MCF 10A (cell line): Measurements from ENCODE around the gene TBXAS1. TPM values are rescaled to one million over a fixed set of nuclear protein-coding genes. Genes with fewer than 3 reads are reported as not detected.

ENCODE experiments used
- BruUV-seq: library from RNA; stranded (reverse); fragments of 400-500 nt; replicated peaks from 2 replicates; lab custom pipeline; 2021; lab: Mats Ljungman, UMichigan
- CTCF ChIA-PET: fragments of 300-600 bp; sonication (Branson Sonifier 250); formaldehyde crosslinking; extraction: SDS; loops from one replicate; lab custom pipeline; 2021; ENCODE audit warnings: antibody characterized with exemption, inconsistent platforms; lab: Yijun Ruan, JAX
- POLR2A ChIA-PET: fragments of 300-600, 350-650 bp; sonication (Branson Sonifier 250); formaldehyde crosslinking; extraction: SDS; loops from one replicate; lab custom pipeline; 2020; ENCODE audit warnings: antibody characterized with exemption, inconsistent platforms; lab: Yijun Ruan, JAX
- DNase-seq: peaks from one replicate; pipeline ENCODE4 v3.0.0-alpha.2; 2018; ENCODE audit not compliant: unreplicated experiment
- H3K27ac Mint-ChIP-seq: one replicate; pipeline ENCODE4 v1.8.0; 2022; ENCODE audit warnings: mild to moderate bottlenecking, low read depth, mixed read lengths; ENCODE audit not compliant: unreplicated experiment
- H3K27me3 Mint-ChIP-seq: one replicate; pipeline ENCODE4 v1.8.0; 2022; ENCODE audit warnings: mixed read lengths; ENCODE audit not compliant: insufficient read depth, unreplicated experiment
- H3K36me3 Mint-ChIP-seq: one replicate; pipeline ENCODE4 v1.8.0; 2022; ENCODE audit warnings: mild to moderate bottlenecking, moderate library complexity, mixed read lengths; ENCODE audit not compliant: insufficient read depth, unreplicated experiment
- H3K4me1 Mint-ChIP-seq: one replicate; pipeline ENCODE4 v1.8.0; 2022; ENCODE audit warnings: mixed read lengths; ENCODE audit not compliant: insufficient read depth, unreplicated experiment
- H3K4me3 Mint-ChIP-seq: one replicate; pipeline ENCODE4 v1.8.0; 2022; ENCODE audit warnings: mild to moderate bottlenecking, moderate library complexity, mixed read lengths; ENCODE audit not compliant: unreplicated experiment
- H3K9me3 Mint-ChIP-seq: one replicate; pipeline ENCODE4 v1.8.0; 2022; ENCODE audit warnings: mixed read lengths; ENCODE audit not compliant: unreplicated experiment
- intact Hi-C: fragments of 100-400 bp; cut with micrococcal nuclease; formaldehyde crosslinking; loops from 2 replicates; pipeline ENCODE4 v1.14.1; 2022
- total RNA-seq: library from RNA; stranded (reverse); gene quantifications from 2 replicates; pipeline ENCODE4 v1.2.3, GENCODE V29; 2022
- TF ChIP-seq, protein P1 (sequence below): fragments of 200-600 bp; IDR thresholded peaks from one replicate; pipeline ENCODE4 v1.8.0; 2022; ENCODE audit warnings: antibody characterized with exemption, mild to moderate bottlenecking; ENCODE audit not compliant: unreplicated experiment

Gene TBXAS1
- total RNA-seq, 1 experiment from 2014 or later, result 1.5 TPM

DNA sequence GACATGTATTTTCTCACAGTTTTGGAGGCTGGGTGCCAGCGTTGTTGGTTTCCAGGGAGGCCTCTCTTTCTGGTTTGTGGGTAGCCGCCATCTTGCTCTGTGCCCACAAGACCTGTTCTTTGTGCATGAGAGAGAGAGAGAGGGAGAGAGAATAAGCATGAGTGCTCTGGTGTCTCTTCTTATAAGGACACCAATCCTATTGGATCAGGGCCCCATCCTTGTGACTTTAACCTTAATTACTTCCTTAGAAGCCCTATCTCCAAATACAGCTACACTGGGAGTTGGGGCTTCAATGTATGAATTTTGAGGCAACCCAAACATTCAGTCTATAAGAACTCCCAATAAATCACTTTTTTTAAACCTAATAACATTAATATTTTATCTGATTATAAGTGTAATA is 119.1 kb downstream of the TBXAS1 start:
- intact Hi-C loops, result no loop called here
- no peaks in the 10 kb centered on the region for H3K36me3 Mint-ChIP-seq
- TF ChIP-seq, protein P1, sequence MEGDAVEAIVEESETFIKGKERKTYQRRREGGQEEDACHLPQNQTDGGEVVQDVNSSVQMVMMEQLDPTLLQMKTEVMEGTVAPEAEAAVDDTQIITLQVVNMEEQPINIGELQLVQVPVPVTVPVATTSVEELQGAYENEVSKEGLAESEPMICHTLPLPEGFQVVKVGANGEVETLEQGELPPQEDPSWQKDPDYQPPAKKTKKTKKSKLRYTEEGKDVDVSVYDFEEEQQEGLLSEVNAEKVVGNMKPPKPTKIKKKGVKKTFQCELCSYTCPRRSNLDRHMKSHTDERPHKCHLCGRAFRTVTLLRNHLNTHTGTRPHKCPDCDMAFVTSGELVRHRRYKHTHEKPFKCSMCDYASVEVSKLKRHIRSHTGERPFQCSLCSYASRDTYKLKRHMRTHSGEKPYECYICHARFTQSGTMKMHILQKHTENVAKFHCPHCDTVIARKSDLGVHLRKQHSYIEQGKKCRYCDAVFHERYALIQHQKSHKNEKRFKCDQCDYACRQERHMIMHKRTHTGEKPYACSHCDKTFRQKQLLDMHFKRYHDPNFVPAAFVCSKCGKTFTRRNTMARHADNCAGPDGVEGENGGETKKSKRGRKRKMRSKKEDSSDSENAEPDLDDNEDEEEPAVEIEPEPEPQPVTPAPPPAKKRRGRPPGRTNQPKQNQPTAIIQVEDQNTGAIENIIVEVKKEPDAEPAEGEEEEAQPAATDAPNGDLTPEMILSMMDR, result no peak
- H3K9me3 Mint-ChIP-seq, result no peaks in the 10 kb centered on the region
- peaks cover 19% of the 10 kb centered on the region for H3K27me3 Mint-ChIP-seq
- no peak overlapping the region for H3K27ac Mint-ChIP-seq
- POLR2A ChIA-PET, result no interaction called here
- H3K4me1 Mint-ChIP-seq, result no peaks in the 10 kb centered on the region
- H3K4me3 Mint-ChIP-seq, result no peak overlapping the region
- CTCF ChIA-PET, result interaction anchor here (0.6 to 0.8 kb wide), 2 partner anchors 11 to 1237 kb away, joined by 3 to 5 read pairs; no protein-coding TSS in a partner anchor
- DNase-seq, result no peak
- BruUV-seq, result no TSS peak

DNA sequence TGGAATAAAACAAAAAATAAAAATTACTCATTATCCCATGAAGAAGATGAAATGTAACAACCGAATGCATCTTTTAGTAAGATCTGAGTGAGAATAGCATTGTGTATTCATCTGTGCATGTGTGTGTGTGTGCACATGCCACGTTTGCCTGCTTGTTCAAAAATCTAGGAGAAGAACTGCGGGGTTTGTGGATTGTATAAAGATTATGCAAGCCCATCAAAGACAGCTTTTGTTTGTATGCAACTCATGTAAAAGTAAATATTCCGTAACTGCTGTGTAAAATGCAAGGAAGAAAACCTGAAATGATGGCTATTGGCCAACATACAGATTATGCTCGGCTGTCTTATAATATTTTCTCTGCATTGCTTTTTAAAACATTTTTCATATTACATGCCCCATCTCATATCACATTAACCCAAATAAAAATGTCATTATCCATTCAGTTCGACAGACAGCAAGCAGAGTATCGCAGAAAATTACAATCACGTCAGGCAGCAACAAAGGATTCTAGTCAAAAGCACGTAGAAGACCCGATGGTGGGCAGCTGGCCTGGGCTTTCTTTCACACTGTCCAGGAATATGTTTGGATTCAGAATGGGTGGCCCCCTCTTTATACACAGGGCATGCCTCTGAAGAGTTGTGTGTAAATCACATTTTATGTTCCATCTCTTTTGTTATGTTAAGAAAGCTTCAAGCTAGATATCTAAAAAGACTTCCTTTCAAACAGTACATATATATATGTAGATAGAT is 119.7 kb downstream of the TBXAS1 start:
- no peaks in the 10 kb centered on the region for H3K4me1 Mint-ChIP-seq
- no peak overlapping the region for H3K27ac Mint-ChIP-seq
- H3K36me3 Mint-ChIP-seq, result no peaks in the 10 kb centered on the region
- ChIA-PET POLR2A (no interaction called here), CTCF (no interaction called here)
- peaks cover 16% of the 10 kb centered on the region for H3K27me3 Mint-ChIP-seq
- no peak for DNase-seq
- no peak overlapping the region for H3K4me3 Mint-ChIP-seq
- H3K9me3 Mint-ChIP-seq, result no peaks in the 10 kb centered on the region
- intact Hi-C loops, result no loop called here
- TF ChIP-seq, protein P1, result no peak
- BruUV-seq, result no TSS peak

DNA sequence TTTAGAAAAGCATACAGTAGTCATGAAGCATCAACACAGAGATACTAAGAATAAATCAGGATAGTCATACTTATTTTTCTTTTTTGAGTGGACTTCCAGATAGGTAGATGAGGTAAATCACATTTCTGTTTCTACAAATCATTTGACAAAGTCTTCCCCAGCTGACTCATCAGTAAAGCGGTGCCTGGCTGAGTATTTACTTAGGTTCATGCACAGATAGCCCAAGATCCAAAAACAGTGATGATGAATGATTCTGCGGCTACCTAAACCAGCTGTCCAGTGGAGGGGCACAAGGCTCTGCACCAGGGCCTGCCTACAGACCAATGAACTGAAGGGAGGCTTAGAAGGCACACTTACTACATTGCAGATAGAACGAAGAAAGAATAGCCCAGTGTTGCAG is 120.6 kb downstream of the TBXAS1 start:
- ChIA-PET CTCF (interaction anchor here (0.6 kb wide), 2 partner anchors 92 to 234 kb away, joined by 3 read pairs; no protein-coding TSS in a partner anchor), POLR2A (no interaction called here)
- no peak overlapping the region for H3K27ac Mint-ChIP-seq
- H3K4me1 Mint-ChIP-seq, result no peaks in the 10 kb centered on the region
- no TSS peak for BruUV-seq
- no peak for DNase-seq
- H3K36me3 Mint-ChIP-seq, result no peaks in the 10 kb centered on the region
- H3K27me3 Mint-ChIP-seq, result peaks cover 8% of the 10 kb centered on the region
- no peak overlapping the region for H3K4me3 Mint-ChIP-seq
- intact Hi-C loops, result no loop called here
- TF ChIP-seq, protein P1, result no peak
- no peaks in the 10 kb centered on the region for H3K9me3 Mint-ChIP-seq

DNA sequence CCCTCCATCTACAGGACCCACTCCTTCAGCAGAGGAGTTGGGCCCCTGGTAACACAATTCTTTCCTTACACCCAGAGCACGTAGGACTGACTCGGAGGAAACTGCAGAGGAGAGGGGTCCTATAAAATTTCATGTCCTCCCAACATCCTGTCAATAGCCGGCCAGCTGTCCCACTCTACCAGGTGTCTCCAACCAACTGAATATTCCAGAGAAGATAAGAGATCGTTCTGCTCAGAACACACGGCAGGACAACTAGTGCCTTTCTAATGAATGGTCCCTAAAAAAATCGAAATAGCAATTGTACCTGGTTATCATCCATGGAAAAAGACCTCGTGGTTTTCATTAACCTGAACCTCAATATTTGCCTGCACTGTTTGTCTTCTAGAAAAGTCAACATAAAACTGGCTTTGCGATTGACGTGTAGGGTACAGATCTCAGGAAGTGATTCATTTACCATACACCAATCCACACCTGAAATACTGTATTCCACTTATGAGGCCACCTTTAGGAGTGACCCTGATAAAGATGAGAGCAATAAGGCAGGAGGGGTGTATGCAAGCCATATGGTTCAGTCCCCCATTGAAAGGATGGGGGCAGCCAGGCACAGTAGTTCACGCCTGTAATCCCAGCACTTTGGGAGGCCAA is 121.9 kb downstream of the TBXAS1 start:
- no peak for DNase-seq
- no peaks in the 10 kb centered on the region for H3K36me3 Mint-ChIP-seq
- no peaks in the 10 kb centered on the region for H3K27me3 Mint-ChIP-seq
- BruUV-seq, result no TSS peak
- no peak overlapping the region for H3K27ac Mint-ChIP-seq
- ChIA-PET CTCF (interaction anchor here (0.6 kb wide), 1 partner anchor 13 kb away, joined by 4 read pairs; no protein-coding TSS in a partner anchor), POLR2A (no interaction called here)
- TF ChIP-seq, protein P1, result no peak
- no peaks in the 10 kb centered on the region for H3K9me3 Mint-ChIP-seq
- no peaks in the 10 kb centered on the region for H3K4me1 Mint-ChIP-seq
- H3K4me3 Mint-ChIP-seq, result no peak overlapping the region
- intact Hi-C loops, result no loop called here
